Measurements from ENCODE around the gene BRMS1L.

- TF ChIP-seq CTCF (conservative IDR thresholded peaks at IDR 0.05) (no peak), ZFX (IDR thresholded peaks at IDR 0.05) (no peak)
These were observed 71.5 kb downstream of the BRMS1L start for GRCh38 chr14:35897616-35898111.
